Measurements from ENCODE around the gene UGT1A5.

UGT1A5 gene

GRCh38 chr2:233813236-233814055, 100.7 kb downstream of the UGT1A5 start:
- DNase-seq (ENCODE audit: low read depth) = no peak
- no peak overlapping the region for H3K4me3 ChIP-seq (replicated peaks; ENCODE audit: low read depth, low read length)
- TF ChIP-seq CTCF (IDR thresholded peaks at IDR 0.05; ENCODE audit: low read length, missing control alignments) = no peak

- DNase-seq (ENCODE audit: low read depth) = no peak
- no peak overlapping the region for H3K4me3 ChIP-seq (replicated peaks; ENCODE audit: low read depth, low read length)
- TF ChIP-seq CTCF (IDR thresholded peaks at IDR 0.05; ENCODE audit: low read length, missing control alignments) = no peak
Measured at GRCh38 chr2:233814056-233814835, 101.5 kb downstream of the UGT1A5 start.

GRCh38 chr2:233815861-233816260, 103.2 kb downstream of the UGT1A5 start:
- TF ChIP-seq CTCF (IDR thresholded peaks at IDR 0.05; ENCODE audit: low read length, missing control alignments) = no peak
- no peak for DNase-seq (ENCODE audit: low read depth)
- no peak overlapping the region for H3K4me3 ChIP-seq (replicated peaks; ENCODE audit: low read depth, low read length)

- DNase-seq (ENCODE audit: low read depth) = no peak
- H3K4me3 ChIP-seq (replicated peaks; ENCODE audit: low read depth, low read length) = no peak overlapping the region
- TF ChIP-seq CTCF (IDR thresholded peaks at IDR 0.05; ENCODE audit: low read length, missing control alignments) = no peak
Measured at GRCh38 chr2:233816334-233816733, 103.6 kb downstream of the UGT1A5 start.

GRCh38 chr2:233816771-233817170, 104.1 kb downstream of the UGT1A5 start:
- no peak for DNase-seq (ENCODE audit: low read depth)
- TF ChIP-seq CTCF (IDR thresholded peaks at IDR 0.05; ENCODE audit: low read length, missing control alignments) = no peak
- H3K4me3 ChIP-seq (replicated peaks; ENCODE audit: low read depth, low read length) = no peak overlapping the region

GRCh38 chr2:233817361-233817911, 104.7 kb downstream of the UGT1A5 start:
- no peak for TF ChIP-seq CTCF (IDR thresholded peaks at IDR 0.05; ENCODE audit: low read length, missing control alignments)
- H3K4me3 ChIP-seq (replicated peaks; ENCODE audit: low read depth, low read length) = no peak overlapping the region
- DNase-seq (ENCODE audit: low read depth) = no peak

Data from fibroblast of pulmonary artery (primary cell).